Activated CD4-positive, CD25-positive, alpha-beta regulatory T cell treated with anti-CD3 and anti-CD28 coated beads, Interleukin-2, amount 50 U/mL, for 16 hours (primary cell): ENCODE measurements around the gene STAB1.

ENCODE experiments used
- DNase-seq: peaks from one replicate; pipeline ENCODE4 v3.0.0-alpha.2; 2020; ENCODE audit warnings: low read depth, low spot score

Gene STAB1

DNA sequence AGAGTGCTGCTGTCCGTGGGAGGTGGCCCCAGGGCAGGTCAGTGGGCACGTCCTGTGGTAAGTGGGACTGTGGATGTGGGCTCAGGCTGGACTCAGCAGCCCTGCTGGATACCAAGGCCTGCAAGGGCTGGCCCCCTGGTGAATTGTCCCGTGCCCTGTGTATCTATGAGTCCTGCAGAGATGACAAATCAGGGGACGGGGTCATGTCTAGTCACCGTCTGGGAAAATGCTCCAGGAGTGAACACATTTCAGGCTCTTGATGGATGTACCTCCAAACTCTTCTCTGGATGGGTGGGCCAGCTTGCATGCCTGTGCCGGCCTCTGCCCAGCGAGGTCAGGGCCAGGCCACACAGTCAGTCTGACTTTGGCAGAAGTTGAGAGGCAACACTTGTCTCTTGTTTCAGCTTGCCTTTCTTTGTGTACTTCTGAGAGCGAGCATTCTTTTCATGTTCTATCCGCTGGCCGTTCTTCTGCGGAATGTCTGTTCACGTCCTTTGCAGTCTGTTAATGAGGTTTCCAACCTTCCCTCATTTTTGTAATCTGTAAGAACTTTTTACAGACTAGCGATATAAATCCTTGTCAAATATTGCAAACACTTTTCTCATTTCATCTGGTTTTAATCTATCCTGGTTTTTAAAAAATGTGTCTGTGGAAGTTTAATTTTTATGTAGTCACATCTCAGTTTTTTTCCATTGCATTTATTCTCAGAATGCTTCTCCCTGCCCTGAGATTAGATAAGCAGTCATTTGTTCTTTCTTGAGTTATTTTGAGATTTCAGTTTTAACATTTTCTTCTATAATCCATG is 11.4 kb upstream of the STAB1 start:
- no peak for DNase-seq

DNA sequence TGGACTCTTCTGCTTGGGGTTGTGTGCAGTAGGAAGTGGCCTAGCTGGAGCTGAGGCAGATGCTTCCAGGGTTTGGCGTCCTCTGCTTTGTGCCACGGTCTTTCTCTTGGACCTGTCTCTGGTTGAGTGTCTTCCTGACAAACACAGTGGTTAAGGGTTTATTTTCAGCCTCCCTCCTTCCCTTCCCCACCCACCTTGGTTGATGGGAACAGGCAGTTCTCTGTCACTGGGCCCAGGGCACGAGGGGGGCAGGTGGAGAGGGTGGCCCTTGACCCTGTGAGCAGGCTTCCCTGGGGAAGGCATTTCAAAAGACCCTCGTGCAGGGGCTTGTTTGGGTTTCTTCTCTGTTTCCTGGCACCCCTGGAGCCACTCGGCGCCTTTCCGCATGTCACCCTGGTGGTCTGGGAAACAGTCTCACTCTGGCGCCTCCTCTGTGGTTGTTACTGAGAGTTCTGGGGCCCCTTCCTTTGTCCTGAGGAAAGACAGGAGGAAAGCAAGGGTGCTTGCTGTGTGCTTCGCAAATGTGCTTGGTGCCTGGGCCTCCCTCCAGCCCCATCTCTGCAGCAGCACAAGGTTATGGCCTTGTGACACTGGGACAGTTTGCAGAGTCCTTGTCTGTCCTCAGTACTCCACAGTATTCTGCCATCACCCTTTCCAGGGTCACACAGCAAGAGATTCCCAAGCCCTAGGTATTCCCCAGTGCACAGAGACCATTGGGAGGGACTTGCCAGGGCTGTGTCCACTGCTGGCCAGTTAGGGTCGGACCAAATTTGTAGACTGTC is 10.3 kb upstream of the STAB1 start:
- no peak for DNase-seq

DNA sequence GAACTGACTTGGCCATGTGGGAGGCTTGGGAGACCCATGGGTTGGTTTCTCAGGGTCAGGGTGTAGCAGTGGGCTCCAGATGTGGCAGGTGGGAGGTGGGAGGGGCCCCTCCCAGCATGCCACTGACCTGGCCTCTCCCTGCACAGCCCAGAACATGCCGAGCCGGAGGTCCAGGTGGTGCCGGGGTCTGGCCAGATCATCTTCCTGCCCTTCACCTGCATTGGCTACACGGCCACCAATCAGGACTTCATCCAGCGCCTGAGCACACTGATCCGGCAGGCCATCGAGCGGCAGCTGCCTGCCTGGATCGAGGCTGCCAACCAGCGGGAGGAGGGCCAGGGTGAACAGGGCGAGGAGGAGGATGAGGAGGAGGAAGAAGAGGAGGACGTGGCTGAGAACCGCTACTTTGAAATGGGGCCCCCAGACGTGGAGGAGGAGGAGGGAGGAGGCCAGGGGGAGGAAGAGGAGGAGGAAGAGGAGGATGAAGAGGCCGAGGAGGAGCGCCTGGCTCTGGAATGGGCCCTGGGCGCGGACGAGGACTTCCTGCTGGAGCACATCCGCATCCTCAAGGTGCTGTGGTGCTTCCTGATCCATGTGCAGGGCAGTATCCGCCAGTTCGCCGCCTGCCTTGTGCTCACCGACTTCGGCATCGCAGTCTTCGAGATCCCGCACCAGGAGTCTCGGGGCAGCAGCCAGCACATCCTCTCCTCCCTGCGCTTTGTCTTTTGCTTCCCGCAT is 7.9 kb upstream of the STAB1 start:
- DNase-seq, result no peak

DNA sequence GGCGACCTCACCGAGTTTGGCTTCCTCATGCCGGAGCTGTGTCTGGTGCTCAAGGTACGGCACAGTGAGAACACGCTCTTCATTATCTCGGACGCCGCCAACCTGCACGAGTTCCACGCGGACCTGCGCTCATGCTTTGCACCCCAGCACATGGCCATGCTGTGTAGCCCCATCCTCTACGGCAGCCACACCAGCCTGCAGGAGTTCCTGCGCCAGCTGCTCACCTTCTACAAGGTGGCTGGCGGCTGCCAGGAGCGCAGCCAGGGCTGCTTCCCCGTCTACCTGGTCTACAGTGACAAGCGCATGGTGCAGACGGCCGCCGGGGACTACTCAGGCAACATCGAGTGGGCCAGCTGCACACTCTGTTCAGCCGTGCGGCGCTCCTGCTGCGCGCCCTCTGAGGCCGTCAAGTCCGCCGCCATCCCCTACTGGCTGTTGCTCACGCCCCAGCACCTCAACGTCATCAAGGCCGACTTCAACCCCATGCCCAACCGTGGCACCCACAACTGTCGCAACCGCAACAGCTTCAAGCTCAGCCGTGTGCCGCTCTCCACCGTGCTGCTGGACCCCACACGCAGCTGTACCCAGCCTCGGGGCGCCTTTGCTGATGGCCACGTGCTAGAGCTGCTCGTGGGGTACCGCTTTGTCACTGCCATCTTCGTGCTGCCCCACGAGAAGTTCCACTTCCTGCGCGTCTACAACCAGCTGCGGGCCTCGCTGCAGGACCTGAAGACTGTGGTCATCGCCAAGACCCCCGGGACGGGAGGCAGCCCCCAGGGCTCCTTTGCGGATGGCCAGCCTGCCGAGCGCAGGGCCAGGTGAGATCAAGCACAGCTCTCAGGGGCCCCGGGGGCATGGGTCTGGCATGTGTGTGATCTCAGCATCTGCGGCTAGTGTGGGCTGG is 7.1 kb upstream of the STAB1 start:
- no peak for DNase-seq

DNA sequence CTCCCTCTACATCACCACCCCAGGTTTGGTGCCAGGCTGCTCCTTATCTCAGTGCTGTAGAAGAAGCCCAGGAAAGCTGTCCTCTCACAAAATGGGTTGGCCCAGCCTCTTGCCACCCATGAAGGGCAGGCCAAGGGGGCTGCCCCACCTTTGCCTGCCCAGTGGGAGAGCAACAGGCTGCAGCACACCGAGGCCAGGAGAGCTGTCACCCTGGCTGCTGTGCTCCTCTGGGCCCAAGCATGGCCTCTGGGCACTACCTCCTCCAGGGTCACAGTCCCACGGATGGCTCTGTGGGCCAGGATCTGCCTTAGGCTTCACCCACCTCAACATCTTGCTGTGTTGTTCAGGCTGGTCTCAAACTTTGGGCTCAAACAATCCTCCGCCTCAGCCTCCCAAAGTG is 6.4 kb upstream of the STAB1 start:
- DNase-seq, result no peak

DNA sequence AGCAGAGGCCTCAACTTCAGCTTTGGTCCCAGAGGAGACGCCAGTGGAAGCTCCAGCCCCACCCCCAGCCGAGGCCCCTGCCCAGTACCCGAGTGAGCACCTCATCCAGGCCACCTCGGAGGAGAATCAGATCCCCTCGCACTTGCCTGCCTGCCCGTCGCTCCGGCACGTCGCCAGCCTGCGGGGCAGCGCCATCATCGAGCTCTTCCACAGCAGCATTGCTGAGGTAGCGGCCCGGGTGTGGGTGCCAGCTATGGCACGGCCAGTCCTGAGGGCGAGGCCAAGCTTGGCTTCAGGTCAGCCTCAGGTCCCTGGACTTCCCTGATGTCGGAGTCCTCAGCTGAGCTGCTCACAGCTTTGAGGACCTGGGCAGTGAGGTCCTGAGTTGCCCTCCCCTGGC is 5.7 kb upstream of the STAB1 start:
- no peak for DNase-seq

DNA sequence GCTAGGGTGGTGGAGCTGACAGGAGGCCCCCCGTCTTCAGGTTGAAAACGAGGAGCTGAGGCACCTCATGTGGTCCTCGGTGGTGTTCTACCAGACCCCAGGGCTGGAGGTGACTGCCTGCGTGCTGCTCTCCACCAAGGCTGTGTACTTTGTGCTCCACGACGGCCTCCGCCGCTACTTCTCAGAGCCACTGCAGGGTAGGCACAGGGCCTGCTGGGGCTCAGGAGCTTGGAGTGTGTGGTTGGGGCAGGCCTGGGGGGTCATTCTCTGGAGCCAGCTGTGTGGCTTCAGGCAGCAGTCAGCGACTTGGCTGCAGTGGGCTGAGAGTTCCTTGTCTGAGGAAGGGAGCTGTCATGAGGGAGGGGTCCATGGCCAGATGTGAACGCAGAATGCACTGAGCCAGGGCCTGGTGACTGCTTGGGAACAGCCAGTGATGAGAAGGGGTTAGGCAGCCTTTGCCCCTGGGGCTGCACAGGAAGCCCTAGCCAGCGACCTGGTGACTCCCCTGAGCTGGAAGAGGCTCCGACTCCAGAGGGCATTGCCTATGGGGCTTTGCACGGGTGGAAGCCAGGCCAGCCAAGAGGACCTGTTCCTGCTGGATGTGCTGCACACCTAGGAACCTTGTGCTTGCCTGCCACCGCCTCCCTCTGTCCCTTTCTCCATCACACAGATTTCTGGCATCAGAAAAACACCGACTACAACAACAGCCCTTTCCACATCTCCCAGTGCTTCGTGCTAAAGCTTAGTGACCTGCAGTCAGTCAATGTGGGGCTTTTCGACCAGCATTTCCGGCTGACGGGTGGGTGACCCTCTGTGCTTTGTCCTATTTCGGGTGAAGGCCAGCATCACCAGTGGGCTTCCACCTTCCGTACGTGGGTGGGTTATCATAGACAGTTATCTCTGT is 4.9 kb upstream of the STAB1 start:
- no peak for DNase-seq

DNA sequence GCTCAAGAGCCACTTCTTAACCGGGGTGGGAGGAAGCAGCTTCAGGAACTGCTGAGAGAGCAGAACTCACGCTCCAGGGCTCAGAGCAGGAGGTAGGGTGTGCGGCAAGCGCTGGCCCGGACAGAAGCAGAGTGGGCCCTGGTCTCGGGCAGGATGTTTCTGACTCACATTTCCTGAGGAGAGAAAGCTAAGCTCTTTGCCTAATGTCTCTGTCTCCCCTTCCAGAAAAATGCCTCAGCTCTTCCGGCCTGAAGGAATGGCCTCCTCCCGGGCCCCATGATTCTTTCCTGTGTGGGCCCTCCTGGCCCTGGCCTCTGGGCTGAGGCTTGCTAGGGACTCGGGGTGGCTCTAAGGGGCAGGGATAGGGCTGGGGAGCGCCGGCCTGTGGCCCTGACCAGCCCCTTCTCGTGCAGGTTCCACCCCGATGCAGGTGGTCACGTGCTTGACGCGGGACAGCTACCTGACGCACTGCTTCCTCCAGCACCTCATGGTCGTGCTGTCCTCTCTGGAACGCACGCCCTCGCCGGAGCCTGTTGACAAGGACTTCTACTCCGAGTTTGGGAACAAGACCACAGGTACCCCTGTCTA is 4.1 kb upstream of the STAB1 start:
- DNase-seq, result no peak

DNA sequence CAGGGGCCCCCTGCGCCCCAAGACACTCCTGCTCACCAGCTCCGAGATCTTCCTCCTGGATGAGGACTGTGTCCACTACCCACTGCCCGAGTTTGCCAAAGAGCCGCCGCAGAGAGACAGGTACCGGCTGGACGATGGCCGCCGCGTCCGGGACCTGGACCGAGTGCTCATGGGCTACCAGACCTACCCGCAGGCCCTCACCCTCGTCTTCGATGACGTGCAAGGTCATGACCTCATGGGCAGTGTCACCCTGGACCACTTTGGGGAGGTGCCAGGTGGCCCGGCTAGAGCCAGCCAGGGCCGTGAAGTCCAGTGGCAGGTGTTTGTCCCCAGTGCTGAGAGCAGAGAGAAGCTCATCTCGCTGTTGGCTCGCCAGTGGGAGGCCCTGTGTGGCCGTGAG is 3.1 kb upstream of the STAB1 start:
- no peak for DNase-seq

DNA sequence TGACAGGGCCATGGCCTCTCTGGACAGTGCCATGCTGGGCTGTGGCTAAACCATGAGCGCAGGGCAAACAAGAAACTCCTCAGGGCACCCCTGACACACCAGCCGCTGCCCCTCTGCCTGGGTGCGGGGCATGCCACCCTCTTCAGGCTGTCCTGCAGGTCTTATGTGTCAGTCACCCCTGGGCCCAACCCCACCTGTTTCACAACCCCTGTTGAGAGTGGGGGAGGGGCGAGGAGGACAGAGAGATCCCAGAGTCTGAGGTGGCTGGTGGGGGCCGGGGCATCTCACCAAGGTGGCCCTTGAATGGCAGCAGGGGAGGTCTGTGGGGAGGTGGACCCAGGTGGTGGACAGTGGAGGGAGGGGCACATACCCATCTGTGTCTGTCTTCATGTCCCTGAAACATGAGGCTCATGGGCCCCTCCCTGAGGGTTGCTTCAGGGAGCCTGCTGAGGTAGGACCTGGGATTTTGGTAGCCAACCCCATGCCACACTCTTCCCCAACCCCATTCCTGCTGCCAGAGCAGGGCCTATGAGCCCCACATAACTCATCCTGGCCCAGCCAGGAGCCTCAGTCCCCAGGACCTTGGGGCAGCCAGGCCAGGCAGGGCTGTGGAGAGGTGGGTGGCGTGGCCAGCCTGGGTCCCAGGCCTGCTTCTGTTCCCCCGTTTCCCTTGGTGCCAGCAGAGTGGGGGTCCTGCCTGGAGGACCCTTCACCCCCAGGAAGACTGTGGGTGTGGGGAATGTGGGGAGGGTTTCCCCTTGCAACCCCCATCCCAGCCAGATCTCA is 1.7 kb upstream of the STAB1 start:
- DNase-seq, result no peak

DNA sequence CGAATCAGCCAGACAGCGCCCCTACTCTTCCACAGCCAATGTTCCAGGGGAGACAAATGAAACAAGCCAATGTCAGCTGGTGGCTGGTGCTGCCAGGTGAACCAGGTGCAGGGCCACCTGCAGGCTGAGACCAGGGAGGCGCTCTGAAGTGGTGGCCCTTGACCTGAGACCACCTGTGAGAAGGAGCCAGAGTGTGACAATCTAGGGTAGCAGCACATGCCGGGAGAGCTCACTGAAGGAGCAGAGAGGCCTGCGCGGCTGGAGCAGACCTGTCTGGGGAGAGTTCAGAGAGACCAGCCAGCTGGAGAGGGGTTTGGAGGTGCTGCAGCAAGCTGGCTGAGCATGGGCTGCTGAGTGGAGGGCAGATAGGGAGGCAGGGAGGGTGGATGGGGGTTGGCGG is 693 bp upstream of the STAB1 start:
- DNase-seq, result no peak

DNA sequence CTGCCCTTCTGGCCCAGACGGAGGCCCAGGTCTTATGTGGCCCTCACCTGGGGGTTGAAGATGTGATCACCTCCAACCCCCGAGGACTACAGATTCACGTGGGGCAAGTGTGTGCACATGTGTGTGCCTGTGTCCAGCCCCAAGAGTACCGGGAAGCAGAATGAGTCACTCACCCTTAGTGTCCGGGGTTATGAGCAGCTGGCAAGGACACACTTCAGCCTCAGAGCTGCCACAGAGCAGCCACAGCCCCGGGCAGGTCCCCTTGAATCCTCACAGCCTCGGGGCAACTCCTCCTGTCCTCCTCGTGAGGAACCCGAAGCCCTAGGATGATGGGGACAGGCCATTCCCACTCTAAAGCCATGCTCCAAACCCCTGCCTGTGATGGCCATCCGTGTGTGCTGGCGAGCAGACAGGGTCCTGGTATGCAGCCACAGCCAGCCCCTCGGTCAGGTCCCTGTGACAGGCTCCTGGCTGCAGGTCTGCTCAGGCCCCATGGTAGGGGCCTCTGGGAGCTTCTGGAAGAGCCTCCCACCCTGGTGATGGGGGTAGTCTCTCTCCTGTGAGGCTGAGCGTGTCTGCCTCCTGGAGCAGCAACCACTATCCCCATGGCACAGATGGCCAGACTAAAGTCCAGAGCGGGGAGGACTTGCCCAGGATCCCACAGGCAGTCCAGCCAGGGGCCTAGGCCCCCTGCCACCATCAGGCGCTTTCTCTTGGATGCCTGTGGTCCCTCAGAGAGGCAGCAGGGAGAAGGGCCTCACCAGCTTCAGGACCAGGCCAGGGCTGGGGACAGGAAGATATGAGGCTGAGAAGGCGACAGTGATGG is 852 bp downstream of the STAB1 start:
- no peak for DNase-seq

DNA sequence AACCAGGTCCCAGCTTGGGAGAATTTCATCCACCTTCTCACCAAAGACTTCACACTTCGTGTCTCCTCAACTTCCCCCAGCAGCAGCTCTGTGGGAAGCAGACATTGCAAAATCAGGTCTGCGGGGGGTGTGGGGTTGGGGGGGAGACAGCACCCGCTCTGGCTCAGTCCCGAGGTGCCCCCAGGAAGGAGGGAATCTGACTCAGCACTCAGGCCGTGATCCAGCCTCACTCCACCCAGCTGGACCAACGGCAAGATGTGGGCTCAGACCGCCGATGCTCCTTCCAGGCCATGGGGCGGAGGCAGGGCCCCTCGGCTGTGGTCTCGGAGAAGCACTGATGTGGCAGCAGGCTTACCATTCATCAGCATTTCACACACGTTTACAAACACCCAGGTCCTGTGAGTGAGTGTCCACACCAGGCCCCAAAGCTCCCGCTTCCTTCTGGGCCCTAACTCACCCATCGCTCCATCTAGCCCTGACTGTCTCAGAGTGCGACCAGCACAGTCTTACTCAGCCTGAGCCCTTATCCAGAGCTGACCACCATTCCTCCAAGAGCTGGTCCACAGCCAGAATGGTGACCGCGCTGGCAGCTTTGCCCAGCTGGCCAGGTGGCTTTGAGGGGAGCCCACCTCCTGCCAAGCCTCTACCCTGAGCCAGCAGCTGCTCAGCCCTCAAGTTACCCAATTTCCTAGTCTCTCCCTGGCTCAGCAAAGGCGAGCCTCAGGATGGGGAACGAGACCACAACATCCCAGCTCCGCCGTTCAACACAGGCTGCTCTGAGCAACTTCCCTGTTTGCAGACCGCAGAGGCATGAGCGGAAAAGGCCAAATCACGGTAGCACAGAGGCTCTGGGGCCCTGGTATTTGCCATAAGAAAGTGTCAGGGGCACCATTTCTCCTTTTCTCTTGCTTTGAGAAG is 3.3 kb downstream of the STAB1 start:
- no peak for DNase-seq

DNA sequence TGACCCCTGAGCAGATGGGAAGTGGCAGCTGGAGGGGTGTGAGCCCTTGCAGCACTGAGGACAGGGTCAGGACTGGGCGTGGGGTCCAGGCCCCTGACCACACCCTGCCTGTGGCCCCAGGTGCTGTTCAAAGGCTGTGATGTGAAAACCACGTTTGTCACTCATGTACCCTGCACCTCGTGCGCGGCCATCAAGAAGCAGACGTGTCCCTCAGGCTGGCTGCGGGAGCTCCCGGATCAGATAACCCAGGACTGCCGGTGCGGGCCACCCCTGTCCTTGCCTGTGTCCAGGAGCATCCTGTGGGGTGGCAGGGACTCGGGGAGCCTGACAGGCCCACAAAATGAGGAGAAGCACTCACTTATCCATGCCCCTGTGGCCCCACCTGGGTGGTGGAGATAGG is 5.9 kb downstream of the STAB1 start:
- no peak for DNase-seq

DNA sequence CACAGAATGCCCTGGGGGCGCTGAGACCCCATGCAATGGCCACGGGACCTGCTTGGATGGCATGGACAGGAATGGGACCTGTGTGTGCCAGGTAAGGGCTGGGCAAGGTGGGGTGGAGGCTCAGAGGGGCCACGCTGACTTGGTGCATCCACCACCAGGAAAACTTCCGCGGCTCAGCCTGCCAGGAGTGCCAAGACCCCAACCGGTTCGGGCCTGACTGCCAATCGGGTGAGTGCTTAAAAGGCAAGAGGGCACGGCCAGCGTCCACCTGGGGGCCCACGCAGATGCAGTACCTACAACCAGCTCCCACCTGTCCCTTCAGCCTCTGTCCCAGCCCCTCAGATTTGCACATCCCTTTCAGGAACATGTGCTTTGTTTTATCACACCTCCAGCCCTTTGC is 6.9 kb downstream of the STAB1 start:
- DNase-seq, result no peak

DNA sequence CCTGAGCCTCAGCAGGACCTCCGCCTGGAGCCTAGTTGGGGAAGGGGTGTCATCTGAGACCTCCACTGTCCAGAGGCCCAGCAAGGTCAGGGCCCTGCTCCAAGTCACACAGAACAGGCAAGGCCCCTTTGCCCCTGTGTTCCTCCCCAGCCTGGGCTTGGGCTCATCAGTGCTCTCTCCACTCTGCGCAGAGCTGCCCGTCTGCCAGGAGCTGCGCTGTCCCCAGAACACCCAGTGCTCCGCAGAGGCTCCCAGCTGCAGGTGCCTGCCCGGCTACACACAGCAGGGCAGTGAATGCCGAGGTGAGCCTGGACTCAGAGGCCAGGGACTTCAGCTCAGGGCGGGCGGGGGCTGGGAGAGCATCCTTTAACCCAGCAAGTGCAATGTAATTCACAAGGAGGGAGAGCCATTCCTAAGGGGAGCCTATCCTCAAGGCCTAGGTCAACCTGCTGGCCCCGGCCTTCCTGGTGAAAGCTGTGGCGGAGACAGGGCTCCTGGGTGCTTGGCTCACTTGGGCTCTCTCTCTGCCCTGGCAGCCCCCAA is 7.7 kb downstream of the STAB1 start:
- DNase-seq, result no peak
